Left kidney (tissue), 2 donors: ENCODE results near the gene CDH4. TPM values are rescaled to one million over a fixed set of nuclear protein-coding genes. Genes with fewer than 3 reads are reported as not detected.
"Not testable (repeated sequence)": the region's sequence is repeated elsewhere in the genome, so short reads cannot be mapped to it uniquely, and the experiment has no call there.

Experiments
- DNase-seq: peaks from one replicate; pipeline ENCODE4 v3.0.0-alpha.2; 2013
- polyA plus RNA-seq: library from polyadenylated mRNA; unstranded; fragments of 120-200 nt; gene quantifications from one replicate; pipeline ENCODE4 v1.2.1, GENCODE V29; 2013; ENCODE audit not compliant: insufficient read length

CDH4 gene
- polyA plus RNA-seq, 1 donor, result 7.3 TPM

DNA sequence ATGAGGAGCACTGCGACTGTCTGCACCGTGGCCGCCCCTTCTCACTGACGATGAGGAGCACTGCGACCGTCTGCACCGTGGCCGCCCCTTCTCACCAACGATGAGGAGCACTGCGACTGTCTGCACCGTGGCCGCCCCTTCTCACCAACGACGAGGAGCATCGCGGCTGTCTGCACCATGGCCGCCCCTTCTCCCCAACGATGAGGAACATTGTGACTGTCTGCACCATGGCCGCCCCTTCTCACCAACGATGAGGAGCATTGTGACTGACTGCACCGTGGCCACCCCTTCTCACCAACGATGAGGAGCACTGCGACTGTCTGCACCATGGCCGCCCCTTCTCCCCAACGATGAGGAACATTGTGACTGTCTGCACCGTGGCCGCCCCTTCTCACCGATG is 696.0 kb downstream of the CDH4 start:
- not testable (repeated sequence) for DNase-seq

DNA sequence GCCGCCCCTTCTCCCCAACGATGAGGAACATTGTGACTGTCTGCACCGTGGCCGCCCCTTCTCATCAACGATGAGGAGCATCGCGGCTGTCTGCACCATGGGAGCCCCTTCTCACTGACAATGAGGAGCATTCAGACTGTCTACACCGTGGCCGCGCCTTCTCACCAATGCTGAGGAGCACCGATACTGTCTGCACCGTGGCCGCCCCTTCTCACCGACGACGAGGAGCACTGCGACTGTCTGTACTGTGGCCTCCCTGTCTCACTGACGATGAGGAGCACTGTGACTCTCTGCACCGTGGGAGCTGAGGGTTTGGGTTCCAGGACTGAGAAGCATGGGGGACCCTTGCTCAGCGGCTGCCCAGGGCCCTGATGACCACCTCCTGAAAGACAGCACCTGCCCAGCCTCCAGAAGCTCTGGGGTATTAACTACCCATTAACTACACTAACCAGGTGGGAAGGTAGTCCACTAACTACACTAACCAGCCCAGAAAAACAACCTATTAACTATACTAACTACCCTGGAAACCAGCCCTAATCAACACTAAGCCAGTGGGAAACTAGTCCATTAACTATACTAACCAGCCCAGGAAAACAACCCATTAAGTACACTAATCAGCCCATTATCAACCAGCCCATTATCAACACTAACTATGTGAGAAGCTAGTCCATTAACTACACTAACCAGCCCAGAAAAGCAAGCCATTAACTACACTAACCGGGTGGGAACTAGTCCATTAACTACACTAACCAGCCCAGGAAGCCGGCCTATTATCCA is 696.7 kb downstream of the CDH4 start:
- no peak for DNase-seq

DNA sequence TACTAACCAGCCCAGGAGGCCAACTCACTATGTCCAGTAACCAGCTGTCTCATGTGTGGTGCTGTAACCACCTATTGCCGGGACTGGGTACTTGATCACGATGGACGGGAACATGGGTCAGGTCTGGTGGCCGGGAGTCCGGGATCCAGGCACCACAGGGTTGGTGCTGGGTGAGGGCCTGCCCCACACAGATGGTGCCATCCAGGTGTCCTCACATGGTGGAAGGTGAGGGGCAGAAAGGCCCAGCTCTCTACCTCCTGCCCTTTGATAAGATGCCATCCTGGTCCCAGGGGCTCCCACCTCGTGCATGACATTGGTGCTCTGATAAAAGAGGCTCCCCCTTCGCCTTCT is 697.3 kb downstream of the CDH4 start:
- DNase-seq, result no peak

DNA sequence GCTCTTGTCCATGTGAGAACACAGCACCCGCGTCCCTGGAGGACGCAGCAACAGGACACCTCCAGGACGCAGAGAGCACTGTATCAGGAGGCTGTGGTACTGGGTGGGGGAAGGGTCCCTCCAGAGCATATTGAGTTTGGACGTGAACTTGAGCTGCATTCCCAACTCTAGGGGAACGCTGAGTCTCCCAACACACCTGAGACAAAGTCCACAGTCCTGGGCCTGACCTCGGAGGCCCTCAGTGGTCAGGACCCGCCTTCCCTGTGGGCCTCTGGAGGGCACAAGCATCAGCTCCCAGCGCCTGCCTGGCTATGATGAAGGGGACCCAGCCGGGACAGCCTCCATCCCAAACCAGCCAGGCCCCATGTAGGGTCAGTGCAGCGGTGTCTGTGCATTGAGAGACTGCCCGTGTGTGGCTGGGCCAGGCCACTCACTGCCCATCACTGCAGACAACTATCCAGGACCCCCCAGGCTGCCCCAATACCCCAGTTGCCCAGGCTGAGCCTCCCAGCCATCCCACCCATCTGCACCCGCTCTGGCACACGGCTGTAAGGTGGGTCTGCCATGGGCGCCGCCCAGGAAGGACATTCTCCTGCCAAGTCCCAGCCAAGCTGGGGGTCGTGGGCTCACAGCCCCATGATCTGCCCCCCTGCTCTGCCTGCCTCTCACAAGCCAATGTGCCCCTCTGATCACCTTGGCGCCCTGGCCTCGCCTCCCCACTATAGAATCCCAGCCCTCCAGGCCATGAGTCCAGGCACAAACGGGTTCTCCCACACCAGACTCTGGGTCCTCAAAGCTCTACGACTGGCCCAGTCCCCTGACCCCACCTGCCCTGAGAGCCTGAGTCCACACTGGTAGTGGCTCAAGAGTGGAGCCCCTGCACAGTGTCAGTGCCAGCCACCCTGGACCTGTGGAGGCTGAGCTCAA is 697.9 kb downstream of the CDH4 start:
- no peak for DNase-seq

DNA sequence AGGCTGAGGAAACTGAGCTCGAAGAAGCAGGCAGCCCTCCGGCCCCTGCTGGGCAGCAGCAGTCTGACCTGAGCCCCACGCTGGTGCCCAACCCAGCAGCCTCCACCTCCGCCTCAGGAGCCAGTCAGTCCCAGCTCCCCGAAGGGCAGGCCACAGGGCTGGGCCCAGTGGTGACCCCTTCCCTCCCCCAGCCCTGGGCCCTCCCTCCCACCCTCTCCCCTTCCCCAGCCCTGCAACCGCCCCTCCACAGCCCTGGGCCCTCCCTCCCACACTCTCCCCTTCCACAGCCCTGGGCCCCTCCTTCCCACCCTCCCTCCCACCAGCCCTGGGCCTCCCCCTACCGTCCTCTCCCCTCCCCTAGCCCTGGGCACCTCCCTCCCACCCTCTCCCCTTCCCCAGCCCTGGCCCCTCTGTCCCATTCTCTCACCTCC is 698.6 kb downstream of the CDH4 start:
- no peak for DNase-seq

DNA sequence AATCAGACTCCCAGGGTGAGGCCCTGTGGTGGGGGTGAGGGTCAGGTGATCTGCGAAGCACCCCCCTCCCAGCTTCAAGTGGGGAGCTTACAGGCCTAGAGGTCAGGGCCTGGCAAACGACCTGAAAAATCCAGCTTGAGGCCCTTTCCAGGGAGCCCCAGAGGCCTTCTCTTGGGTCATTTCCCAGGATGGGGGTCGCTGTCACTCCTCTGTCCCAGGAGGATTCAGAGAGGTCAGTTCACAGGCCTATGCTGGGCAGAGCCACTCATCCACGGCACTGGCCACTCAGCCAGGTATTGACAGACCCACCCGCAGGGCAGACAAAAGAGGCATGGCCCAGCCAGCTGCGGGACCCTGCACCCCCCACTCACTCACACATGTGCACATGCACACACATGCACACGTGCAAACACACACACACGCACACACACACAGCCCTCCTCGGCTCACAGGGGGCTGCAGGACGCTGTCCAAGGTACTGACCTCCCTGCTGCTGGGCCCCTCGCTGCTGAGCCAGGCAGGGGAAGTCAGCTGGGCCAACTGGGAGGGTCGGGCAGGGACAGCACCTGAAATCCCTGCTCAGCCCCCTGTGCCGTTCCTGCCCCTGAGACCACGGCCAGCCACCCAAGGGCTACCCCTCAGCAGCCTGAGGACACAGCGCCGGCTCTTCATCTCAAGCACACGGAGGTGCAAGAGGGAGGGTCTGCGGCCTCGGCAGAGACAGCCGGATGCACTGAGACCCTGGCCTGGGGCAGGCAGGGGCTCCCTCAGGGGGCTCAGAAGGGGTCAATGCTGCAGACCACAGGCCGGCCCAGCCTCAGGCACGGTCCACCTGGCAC is 699.9 kb downstream of the CDH4 start:
- peak; percentile 83 for DNase-seq

DNA sequence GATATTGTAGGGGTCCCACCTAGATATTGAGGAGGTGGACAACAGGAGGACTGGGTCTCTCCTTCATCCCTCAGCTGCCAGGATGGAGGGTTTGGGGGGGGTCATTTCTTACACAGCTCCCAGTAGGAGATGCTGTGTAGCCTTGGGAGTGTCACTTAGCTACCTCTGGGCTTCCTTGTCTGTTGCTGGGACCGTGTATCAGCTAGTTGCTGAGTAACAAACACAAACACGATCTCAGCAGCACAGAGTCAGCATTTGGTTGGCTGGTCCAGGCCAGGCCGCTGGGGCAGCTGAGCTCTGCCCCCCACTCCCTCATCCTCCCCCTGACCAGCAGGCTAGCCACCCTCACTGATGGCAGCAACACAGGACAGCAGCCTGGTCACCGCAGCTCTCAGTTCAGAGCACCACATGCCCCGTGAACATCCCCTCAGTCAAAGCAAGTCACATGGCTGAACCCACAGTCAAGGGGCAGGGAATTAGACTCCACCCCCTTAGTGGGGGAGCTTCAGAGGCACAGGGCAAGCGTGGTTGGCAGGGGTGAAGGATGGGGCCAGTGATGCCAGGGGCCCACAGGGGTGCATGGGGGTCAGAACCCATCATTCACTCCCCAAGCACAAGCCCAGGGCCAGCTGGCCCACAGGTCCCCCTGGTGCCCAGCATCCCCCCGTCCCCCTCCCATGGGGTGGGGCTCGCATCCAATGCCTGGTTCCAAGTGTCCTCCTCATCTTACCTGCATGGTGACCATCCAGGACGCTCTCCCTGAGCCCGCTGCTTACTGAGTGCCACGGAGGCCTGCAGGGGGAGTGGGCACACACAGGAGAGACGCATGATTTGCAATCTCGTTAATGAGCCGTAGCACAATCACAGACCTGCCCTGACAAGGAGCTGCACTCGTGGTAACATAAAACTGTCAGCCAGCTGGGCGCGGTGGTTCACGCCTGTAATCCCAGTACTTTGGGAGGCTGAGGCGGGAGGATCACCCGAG is 701.3 kb downstream of the CDH4 start:
- peak; percentile 21 for DNase-seq

DNA sequence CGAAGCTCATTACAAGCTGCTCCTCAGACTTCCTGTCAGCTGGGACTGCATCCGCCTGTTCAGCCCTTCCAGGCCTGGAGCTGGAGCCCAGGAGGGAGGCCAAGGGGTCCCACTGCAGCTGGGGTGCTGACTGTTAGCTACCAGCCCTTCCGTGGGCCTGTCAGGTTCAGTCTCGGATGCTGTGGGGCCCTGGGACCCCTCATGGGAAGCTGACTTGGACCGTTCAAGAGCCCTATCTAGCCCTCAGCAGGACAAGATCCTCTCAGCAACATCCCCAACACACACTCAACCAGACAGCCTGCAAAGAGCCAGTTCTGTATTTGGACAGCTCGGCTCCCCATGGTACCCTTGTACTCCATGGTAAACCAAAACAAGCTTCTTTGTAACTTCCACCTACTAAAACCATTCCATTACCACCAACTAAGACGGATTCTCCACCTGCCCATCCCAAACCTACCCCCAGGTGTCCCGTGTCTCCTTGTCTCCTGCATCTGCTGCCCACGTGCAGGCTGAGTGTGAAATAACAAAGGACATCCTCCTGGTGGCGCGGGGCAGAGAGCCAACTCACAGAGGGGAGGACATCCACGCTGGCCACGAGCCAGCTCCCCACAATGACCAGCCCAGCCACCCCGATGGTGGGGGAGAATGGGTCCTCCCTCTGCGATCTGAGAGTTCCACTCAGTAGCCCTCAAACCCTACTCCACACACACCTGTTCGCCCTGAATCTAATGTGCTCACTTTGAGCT is 702.4 kb downstream of the CDH4 start:
- DNase-seq, result no peak

DNA sequence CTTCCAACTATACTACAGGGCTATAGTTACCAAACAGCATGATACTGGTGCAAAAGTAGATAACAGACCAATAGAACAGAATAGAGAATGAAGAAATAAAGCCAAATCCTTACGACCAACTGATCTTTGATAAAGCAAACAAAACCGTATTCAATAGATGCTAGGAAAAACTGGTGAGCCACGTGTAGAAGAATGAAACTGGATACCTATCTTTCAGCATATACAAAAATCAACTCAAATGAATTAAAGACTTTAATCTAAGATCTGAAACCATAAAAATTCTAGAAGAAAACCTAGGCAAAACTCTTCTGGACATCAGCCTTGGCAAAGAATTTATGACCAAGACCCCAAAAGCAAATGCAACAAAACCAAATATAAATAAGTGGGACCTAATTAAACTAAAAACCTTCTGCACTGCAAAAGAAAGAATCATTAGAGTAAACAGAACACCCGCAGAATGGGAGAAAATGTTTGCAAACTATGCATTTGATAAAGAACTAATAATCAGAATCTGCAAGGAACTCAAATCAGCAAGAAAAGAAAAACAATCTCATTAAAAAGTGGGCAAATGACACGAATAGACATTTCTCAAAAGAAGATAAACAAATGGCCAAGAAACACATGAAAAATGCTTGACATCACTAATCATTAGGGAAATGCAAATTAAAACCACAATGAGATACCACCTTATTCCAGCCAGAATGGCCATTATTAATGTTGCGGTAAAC is 703.8 kb downstream of the CDH4 start:
- DNase-seq, result no peak

DNA sequence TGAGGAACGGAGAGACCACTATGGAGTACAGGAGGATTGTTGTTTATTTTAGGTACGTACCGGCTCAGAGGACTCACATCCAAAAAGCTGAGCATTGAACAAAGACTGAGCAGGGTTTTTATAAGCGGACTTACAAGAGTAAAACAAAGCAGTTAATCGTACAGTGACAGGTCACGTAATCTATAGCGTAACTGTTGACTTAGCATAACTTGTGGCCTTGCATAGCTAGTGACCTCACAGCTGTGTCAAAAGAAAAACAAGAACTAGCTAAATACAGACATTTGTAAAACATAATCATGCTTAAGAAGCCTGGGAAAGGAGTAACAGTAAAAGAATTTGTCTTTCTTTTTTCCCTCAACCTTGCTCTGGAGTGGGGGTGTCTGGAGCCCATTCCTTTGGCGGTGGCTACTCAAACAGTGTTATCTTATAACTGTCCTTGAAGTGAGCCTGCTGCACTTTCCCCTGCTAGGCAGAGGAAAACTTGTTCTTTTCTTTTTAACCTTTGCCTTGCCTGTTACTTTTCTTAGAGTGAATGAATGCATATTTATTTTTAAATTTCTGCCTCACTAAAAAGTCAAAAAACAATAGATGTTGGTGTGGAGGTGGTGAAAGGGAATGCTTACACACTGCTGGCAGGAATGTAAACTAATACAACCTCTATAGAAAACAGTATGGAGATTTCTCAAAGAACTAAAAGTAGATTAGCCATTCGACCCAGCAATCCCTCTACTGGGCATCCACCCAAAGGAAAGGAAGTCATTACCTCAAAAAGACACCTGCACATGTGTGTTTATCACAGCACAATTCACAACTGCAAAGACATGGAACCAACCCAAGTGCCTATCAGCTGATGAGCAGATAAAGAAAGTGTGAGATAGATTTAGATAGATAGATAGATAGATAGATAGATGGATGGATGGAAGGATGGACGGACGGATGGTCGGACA is 704.6 kb downstream of the CDH4 start:
- no peak for DNase-seq

DNA sequence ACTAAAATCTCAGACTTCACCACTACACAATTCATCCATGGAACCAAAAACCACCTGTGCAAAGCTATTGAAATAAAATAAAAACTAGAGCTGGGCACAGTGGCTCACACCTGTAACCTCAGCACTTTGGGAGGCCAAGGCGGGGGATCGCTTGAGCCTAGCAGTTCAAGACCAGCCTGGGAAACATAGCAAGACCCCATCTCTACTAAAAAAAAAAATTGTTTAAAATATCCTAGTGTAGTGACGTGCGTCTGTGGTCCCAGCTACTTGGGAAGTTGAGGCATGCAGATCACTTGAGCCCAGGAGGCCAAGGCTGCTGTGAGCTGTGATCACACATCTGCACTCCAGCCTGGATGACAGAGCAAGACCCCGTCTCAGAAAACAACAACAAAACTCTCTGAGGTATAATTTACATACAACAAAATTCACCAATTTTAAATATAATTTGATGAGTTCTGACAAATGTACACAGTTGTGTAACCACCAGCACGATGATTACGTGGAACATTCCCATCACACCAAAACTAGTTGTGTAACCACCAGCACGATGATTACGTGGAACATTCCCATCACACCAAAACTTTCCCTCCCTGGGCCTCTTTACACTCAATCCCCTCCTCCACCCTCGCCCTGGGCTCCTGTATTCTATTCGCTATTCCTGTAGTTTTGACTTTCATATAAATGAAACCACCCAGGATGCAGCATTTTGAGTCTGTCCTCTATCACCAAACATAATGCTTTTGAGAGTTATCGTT is 706.1 kb downstream of the CDH4 start:
- no peak for DNase-seq

DNA sequence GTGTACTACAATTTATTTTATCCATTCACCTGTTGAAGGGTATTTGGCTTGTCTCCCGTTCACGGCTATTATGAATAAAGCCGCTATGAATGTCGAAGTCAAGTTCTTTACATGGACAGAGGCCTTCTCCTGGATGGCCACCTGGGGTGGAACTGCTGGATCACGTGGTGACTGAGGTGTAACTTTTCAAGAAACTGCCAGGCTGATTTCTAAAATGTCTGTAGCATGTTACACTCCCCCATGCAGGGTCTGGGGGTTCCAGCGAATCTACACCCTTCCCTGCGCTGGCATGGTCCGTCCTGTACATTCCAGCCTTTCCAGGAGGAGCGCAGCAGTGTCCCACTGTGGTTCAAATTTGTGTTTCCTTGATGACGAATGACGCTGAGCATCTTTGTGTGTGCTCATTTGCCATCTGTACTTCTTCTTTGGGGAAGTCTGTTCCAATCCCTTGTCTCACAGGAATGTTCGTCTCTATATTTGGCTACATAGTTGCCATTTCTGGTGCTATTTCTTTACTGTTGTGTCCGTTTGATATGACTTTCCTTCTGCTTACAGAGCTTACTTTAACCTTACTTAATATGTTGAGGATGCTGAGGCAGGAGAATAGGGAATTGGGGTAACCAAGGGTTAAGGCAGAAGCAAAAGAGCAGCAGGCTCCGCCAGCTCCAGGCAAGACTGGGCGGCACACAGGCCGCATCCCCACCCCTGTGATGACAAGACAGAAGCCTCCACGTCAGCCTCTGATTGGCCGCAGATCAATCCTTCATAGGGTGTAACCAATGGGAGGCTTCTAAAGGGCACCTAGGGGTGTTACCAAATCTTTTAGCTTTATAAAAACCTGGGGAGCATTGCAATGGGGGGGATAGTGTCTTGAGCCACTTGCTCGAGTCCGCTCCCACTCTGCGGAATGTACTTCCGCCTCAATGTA is 707.0 kb downstream of the CDH4 start:
- DNase-seq, result no peak

DNA sequence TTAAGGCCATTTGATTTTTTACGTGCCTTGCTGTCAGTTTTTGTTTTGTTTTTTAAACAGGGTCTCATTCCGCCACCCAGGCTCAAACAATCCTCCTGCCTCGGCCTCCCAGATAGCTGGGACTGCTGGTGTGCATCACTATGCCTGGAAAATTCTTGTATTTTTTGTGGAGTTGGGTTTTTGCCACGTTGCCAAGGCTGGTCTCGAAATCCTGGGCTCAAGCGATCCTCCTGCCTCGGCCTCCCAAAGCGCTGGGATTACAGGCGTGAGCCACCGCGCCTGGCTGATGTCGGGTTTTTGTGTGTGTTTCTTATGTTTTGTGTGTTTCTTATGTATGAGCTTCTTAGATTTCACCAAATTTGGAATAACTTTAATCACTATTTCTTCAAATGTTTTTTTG is 708.8 kb downstream of the CDH4 start:
- no peak for DNase-seq

DNA sequence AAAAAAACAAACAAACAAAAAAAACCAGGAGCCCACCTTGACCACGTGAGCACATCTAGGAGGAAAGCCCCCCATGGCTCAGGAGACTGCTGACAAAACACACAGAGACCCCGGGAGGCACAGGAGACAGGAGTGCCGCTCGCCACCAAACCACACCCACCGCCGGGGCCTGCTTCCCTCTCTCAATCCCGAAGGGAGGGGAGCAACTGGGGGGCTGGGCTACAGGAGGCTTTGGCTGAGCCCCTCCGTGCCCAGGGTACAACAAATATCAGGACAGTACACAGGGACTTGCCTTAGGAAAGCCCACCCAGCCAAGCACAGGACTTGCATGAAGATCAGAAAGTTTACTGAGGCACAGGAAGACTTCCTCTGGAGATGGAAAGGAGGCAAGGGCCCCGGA is 711.1 kb downstream of the CDH4 start:
- DNase-seq, result no peak

DNA sequence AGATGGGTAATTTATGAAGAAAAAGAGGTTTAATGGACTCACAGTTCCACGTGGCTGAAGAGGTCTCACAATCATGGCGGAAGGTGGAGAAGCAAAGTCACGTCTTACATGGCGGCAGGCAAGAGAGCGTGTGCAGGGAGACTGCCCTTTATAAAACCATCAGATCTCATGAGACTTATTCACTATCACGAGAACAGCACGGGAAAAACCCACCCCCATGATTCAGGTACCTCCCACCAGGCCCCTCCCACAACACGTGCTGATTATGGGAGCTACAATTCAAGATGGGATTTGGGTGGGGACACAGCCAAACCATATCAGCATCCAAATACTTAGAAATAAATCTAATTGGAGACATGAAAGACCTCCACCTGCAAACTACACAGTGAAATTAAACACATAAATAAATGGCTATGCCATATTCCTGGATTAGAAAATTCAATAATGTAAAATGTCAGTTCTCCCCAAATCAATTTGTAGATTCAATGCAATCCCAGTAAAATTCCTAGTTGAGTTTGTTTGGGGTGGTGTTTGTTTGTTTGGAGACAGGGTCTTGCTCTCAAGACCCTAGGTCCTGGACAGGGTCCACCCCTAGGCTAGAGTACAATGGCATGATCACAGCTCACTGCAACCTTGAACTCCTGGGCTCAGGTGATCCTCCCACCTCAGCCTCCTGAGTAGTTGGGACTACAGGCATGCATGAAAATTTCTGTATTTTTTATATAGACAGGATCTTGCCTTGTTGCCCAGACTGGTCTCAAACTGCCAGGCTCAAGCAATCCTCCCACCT is 712.0 kb downstream of the CDH4 start:
- DNase-seq, result no peak
